Activated naive CD4-positive, alpha-beta T cell treated with anti-CD3 and anti-CD28 coated beads for 36 hours (primary cell): ENCODE results near the gene SEMA3A. TPM values are rescaled to one million over a fixed set of nuclear protein-coding genes. Genes with fewer than 3 reads are reported as not detected.
A peak's percentile ranks its signal among the peaks of the same experiment; 100 is the strongest.

Experiments used
- CTCF ChIA-PET: fragments of 350-600 bp; sonication (Branson Sonifier 250); formaldehyde crosslinking; loops from one replicate; lab custom pipeline; 2021; ENCODE audit warnings: antibody characterized with exemption; lab: Charles Lee
- DNase-seq: peaks from one replicate; pipeline ENCODE4 v3.0.0-alpha.2; 2020
- H3K27ac Mint-ChIP-seq: one replicate; pipeline ENCODE4 v1.8.0; 2021; ENCODE audit warnings: mild to moderate bottlenecking, mixed read lengths
- H3K27me3 Mint-ChIP-seq: one replicate; pipeline ENCODE4 v1.8.0; 2021; ENCODE audit warnings: low read depth, mixed read lengths
- H3K36me3 Mint-ChIP-seq: one replicate; pipeline ENCODE4 v1.8.0; 2021; ENCODE audit warnings: low read depth, mixed read lengths
- H3K4me1 Mint-ChIP-seq: one replicate; pipeline ENCODE4 v1.8.0; 2021; ENCODE audit warnings: low read depth, mixed read lengths
- H3K4me3 Mint-ChIP-seq: one replicate; pipeline ENCODE4 v1.8.0; 2021; ENCODE audit warnings: mild to moderate bottlenecking, moderate library complexity, mixed read lengths
- H3K9me3 Mint-ChIP-seq: one replicate; pipeline ENCODE4 v1.8.0; 2021; ENCODE audit warnings: mixed read lengths
- intact Hi-C: fragments of 100-400 bp; cut with micrococcal nuclease; formaldehyde crosslinking; loops from one replicate; pipeline ENCODE4 v1.15.1; 2023
- total RNA-seq, 2 experiments: library from RNA; stranded (reverse); gene quantifications; one replicate each; pipeline ENCODE4 v1.2.3, GENCODE V29; 2021

SEMA3A gene
- total RNA-seq, 2 experiments from 2014 or later: 2.7 to 3.0 TPM

DNA sequence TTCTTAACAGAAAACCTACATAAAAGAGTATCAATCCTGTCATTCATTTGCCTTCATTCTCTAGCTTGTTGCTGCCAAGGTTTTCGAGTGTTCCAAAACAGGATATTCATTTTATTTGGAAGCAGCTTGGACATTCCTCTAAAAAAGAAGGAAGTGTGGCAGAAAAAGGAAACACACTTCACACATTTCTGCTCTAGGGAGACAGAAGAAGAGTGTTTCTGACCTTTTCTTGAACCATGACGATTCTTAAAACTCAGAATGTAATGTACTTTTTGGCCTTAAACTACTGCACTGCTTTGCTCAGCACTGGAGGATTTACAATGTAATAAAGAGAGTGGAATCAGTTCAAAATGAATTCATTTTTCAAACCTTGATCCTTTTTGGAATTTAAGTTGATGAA lies 81.3 kb downstream of the SEMA3A start:
- H3K4me3 Mint-ChIP-seq: no peak overlapping the region
- no peak for DNase-seq
- no peaks in the 10 kb centered on the region for H3K36me3 Mint-ChIP-seq
- H3K4me1 Mint-ChIP-seq: peaks cover 4% of the 10 kb centered on the region
- no peaks in the 10 kb centered on the region for H3K9me3 Mint-ChIP-seq
- no peak overlapping the region for H3K27ac Mint-ChIP-seq
- H3K27me3 Mint-ChIP-seq: no peaks in the 10 kb centered on the region
- intact Hi-C loops: no loop called here
- CTCF ChIA-PET: no interaction called here

DNA sequence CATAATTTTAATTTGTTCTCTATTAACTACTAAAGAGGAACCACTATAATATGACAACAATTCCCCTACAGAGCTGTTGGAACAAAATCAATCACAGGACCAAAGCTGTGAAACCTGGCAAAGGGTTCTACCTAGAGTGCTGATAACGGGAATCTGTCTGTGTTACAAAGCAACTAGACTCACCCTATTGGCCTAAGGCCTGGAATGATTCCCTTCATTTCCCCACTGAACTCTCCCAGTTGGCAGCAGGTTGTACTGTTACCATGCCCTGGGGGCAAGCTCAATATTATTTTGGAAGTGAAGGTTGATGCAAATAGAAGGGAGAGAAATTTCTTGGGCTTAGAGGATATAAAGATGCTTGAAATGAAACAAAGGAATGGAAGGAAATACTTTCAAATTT lies 81.8 kb downstream of the SEMA3A start:
- no peak for DNase-seq
- CTCF ChIA-PET: no interaction called here
- intact Hi-C loops: no loop called here
- Mint-ChIP-seq H3K27ac (no peak overlapping the region), H3K9me3 (no peaks in the 10 kb centered on the region), H3K4me3 (no peak overlapping the region), H3K27me3 (no peaks in the 10 kb centered on the region), H3K36me3 (no peaks in the 10 kb centered on the region), H3K4me1 (peaks cover 4% of the 10 kb centered on the region)

DNA sequence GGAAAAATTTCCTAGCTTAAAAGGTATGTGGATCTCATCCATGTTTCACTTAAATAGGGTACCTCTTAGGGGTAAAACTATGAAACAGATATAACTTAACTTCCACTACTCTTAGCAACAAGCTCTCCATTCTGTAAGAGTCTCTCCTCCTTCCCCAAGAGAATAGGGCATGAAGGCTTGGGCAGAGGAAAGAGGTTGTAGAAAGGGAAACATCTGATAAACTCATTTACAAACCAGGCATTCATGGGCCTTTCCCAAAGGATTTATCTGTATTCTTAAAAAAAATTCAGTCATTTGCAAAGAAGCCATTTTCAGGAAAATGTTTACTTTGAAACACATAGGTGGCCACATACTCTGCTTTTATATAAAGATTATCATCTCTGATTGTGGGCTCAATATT lies 82.7 kb downstream of the SEMA3A start:
- DNase-seq: no peak
- no peaks in the 10 kb centered on the region for H3K9me3 Mint-ChIP-seq
- H3K4me3 Mint-ChIP-seq: no peak overlapping the region
- no peaks in the 10 kb centered on the region for H3K36me3 Mint-ChIP-seq
- H3K27ac Mint-ChIP-seq: no peak overlapping the region
- H3K4me1 Mint-ChIP-seq: peaks cover 7% of the 10 kb centered on the region
- intact Hi-C loops: no loop called here
- H3K27me3 Mint-ChIP-seq: no peaks in the 10 kb centered on the region
- CTCF ChIA-PET: no interaction called here

DNA sequence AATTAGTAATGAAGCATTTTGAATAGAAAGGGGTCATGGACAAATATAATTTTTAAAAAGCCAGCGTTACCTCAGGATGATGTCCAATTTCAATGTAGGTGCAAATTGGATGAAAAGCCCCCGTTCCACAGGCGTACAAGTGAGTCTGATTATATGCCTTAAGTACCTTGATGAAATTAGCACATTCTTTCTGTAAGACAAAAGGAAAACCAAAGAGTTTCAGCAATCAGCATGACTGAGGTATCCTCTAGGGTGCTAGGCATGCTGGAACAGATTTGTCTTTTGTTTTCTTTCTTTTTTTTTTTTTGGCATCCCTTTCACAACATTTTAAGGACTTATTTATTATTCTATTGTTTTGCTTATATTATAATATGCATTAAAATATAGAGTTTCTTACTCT lies 84.2 kb downstream of the SEMA3A start:
- H3K9me3 Mint-ChIP-seq: no peaks in the 10 kb centered on the region
- CTCF ChIA-PET: no interaction called here
- intact Hi-C loops: no loop called here
- H3K27me3 Mint-ChIP-seq: no peaks in the 10 kb centered on the region
- DNase-seq: no peak
- H3K4me1 Mint-ChIP-seq: peaks cover 7% of the 10 kb centered on the region
- H3K27ac Mint-ChIP-seq: no peak overlapping the region
- H3K4me3 Mint-ChIP-seq: no peak overlapping the region
- no peaks in the 10 kb centered on the region for H3K36me3 Mint-ChIP-seq

DNA sequence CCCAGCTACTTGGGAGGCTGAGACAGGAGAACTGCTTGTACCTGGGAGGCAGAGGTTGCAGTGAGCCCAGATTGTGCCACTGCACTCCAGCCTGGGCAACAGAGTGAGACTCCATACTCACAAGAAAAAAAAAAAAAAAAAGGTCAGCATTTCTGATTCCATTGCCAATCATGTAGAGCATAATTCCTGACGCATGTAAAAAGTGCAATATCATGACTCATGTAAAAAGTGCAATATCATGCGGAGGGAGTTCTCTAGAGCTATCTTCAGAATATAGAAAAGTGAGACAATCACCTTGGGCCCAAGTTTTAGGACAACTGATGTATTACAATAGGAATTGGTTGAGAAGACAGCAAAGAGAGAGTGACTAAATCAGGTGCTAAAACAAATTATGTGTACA lies 85.8 kb downstream of the SEMA3A start:
- Mint-ChIP-seq H3K4me1 (peaks cover 7% of the 10 kb centered on the region), H3K27me3 (no peaks in the 10 kb centered on the region), H3K9me3 (no peaks in the 10 kb centered on the region), H3K4me3 (no peak overlapping the region), H3K27ac (no peak overlapping the region), H3K36me3 (no peaks in the 10 kb centered on the region)
- CTCF ChIA-PET: no interaction called here
- no peak for DNase-seq
- intact Hi-C loops: no loop called here

DNA sequence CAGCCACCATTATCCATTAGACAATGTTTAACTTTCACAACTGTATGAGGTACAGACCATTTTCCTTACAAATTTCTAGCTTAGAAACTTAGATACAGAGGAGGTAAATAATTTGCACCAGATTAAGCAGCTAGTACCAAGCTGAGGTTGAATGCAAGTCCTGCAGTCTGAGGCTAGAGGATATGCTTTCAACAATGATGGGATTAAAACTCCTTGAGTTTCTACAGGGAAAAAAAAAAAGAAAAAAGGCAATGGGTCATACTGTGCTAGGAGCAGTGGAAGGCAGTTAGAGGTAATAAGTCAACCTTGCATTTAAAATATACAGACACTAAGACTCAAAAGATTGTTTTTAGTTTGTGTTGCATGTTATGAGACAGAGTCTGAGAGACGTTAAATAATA lies 86.5 kb downstream of the SEMA3A start:
- H3K9me3 Mint-ChIP-seq: no peaks in the 10 kb centered on the region
- H3K4me3 Mint-ChIP-seq: no peak overlapping the region
- no peak for DNase-seq
- H3K4me1 Mint-ChIP-seq: peaks cover 7% of the 10 kb centered on the region
- intact Hi-C loops: no loop called here
- no peaks in the 10 kb centered on the region for H3K27me3 Mint-ChIP-seq
- CTCF ChIA-PET: no interaction called here
- no peak overlapping the region for H3K27ac Mint-ChIP-seq
- no peaks in the 10 kb centered on the region for H3K36me3 Mint-ChIP-seq

DNA sequence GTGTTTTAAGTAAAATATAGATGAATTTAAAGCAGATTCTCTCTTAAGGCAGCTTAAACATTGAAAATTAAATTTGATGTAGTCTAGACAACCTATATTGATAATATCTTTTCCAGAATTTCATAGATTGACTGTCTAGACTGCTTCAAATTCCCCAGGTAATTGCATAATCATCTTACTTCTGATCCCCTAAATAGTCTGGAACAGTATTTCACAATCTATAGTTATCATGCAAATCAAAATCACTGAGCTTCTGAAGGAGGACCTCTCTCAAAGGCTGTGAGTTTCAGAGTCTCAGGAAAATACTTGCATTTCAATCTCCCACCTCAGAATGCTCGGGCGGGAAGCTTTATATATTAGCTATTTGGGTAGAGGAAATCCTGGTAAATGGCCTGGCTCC lies 87.3 kb downstream of the SEMA3A start:
- no peak for DNase-seq
- intact Hi-C loops: no loop called here
- Mint-ChIP-seq H3K27ac (no peak overlapping the region), H3K4me3 (no peak overlapping the region), H3K36me3 (no peaks in the 10 kb centered on the region), H3K4me1 (peaks cover 6% of the 10 kb centered on the region), H3K9me3 (no peaks in the 10 kb centered on the region), H3K27me3 (no peaks in the 10 kb centered on the region)
- CTCF ChIA-PET: interaction anchor here (0.6 kb wide), 1 partner anchor 160 kb away, joined by 3 read pairs; no protein-coding TSS in a partner anchor

DNA sequence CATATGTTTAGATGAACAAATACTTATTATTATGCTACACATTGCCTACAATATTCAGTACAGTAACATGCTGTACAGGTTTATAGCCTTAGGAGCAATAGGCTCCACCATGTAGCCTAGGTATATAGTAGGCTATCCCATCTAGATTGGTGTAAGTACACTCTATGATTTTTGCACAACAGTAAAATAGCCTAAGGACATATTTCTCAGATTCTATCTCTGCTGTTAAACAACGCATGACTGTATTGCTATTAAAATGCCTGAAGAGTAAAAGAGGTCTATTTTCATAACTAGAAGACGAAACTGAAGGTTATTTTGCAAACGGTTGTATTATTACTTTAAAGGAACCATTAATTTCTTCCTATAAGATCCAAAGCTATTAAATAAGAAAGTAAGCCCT lies 88.3 kb downstream of the SEMA3A start:
- no peak for DNase-seq
- H3K27me3 Mint-ChIP-seq: no peaks in the 10 kb centered on the region
- CTCF ChIA-PET: no interaction called here
- H3K4me3 Mint-ChIP-seq: no peak overlapping the region
- H3K4me1 Mint-ChIP-seq: peaks cover 4% of the 10 kb centered on the region
- intact Hi-C loops: no loop called here
- H3K36me3 Mint-ChIP-seq: no peaks in the 10 kb centered on the region
- H3K27ac Mint-ChIP-seq: no peak overlapping the region
- H3K9me3 Mint-ChIP-seq: no peaks in the 10 kb centered on the region

DNA sequence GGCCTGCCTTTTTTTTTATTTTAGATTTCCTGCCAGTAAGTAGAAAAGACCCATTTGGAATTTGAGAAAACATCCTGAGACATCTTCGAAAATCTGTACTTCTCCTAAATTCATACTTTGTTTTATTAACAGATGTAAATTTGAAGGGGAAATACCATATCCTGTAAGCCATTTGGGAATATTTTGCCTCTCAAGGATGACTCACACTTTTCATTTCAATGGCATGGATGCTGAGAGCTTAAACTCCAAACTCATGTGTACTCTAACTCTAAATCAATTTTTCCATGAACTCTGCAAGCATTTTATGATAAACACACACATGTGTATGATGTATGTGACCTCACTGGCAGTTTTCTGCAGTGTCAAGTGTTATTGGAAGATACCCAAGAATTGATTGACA lies 89.0 kb downstream of the SEMA3A start:
- Mint-ChIP-seq H3K36me3 (no peaks in the 10 kb centered on the region), H3K27me3 (no peaks in the 10 kb centered on the region), H3K27ac (no peak overlapping the region), H3K4me1 (peaks cover 4% of the 10 kb centered on the region), H3K9me3 (no peaks in the 10 kb centered on the region), H3K4me3 (no peak overlapping the region)
- CTCF ChIA-PET: no interaction called here
- no peak for DNase-seq
- intact Hi-C loops: no loop called here

DNA sequence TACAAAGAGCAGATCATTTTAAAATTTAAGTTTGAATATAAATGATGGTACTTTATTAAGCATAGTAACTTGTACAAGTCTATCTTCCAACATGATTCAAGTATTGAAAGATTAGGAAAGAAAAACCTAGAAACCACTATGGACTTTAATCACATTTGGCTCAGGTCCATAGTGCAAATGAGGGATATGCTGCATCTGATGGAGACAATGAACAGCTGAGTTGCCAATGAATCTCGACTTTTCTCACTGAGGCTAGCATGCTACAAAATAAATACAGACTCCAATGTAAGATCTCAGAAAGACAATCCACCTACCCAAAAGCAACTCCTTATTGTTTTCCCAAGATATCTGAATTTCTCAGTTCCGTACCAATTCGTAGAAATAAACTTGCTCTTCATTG lies 89.8 kb downstream of the SEMA3A start:
- Mint-ChIP-seq H3K4me3 (no peak overlapping the region), H3K36me3 (no peaks in the 10 kb centered on the region), H3K9me3 (no peaks in the 10 kb centered on the region), H3K4me1 (peaks cover 4% of the 10 kb centered on the region), H3K27me3 (no peaks in the 10 kb centered on the region), H3K27ac (no peak overlapping the region)
- no peak for DNase-seq
- intact Hi-C loops: no loop called here
- CTCF ChIA-PET: no interaction called here

DNA sequence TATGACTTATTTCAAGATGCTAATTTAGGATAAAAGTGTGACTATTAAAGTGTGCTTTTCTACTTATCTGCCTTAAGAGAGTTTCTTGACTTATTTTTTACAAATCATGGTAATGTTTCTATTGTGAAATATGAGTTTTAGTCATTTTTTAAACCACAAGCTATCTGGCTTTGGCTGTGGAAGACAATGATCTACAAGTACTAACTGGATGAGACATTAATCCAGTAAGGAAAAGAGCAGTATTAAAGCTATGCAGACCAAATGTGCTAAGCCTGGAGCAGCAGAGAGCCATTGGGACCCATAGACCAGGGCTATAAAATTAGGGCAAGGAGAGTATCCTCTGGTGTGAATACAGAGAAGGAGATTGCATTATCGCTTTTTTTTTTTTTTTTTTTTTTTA lies 92.4 kb downstream of the SEMA3A start:
- no peaks in the 10 kb centered on the region for H3K36me3 Mint-ChIP-seq
- CTCF ChIA-PET: interaction anchor here (0.6 kb wide), 2 partner anchors 12 to 17 kb away, joined by 4 to 7 read pairs; no protein-coding TSS in a partner anchor
- no peaks in the 10 kb centered on the region for H3K9me3 Mint-ChIP-seq
- H3K4me1 Mint-ChIP-seq: no peaks in the 10 kb centered on the region
- no peaks in the 10 kb centered on the region for H3K27me3 Mint-ChIP-seq
- H3K27ac Mint-ChIP-seq: no peak overlapping the region
- intact Hi-C loops: no loop called here
- no peak for DNase-seq
- H3K4me3 Mint-ChIP-seq: no peak overlapping the region

DNA sequence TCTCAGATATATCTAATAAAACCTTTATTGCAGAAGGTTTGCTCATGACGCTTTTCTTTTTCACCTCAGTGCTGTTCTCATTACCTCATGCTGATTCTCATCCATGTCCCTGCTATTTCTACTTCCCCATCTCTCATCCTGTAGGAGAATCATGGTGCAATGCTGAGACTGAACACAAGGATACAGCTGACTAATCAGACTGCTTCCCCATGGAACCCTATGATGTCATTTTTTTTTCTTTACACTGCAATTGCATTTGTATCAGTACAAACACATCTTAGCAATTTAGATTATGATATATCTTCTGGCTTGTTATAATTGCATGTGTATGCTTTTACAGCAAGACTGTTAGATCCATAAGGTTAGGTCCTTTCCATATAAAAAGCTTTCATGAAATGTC lies 93.7 kb downstream of the SEMA3A start:
- no peaks in the 10 kb centered on the region for H3K36me3 Mint-ChIP-seq
- DNase-seq: no peak
- peaks cover 5% of the 10 kb centered on the region for H3K4me1 Mint-ChIP-seq
- H3K27me3 Mint-ChIP-seq: no peaks in the 10 kb centered on the region
- H3K27ac Mint-ChIP-seq: no peak overlapping the region
- H3K4me3 Mint-ChIP-seq: no peak overlapping the region
- intact Hi-C loops: no loop called here
- H3K9me3 Mint-ChIP-seq: no peaks in the 10 kb centered on the region
- CTCF ChIA-PET: no interaction called here

DNA sequence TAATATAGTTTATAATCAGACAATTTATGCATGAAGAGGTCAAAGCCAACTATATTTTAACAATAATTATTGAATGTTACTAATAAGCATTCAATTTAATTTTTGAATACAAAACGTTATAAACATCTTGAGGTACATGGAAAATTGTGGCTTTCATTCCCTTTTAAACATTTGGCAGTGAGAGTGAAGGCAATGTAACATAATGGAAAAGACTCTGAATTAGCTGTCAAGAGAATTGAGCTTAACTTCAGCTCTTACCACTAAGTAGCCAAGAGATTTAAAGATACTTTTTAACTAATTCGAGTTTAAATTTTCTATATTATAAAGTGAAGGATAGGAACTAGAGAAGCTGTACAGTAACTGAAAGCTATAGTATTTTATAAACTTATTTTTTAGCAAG lies 98.6 kb downstream of the SEMA3A start:
- H3K36me3 Mint-ChIP-seq: no peaks in the 10 kb centered on the region
- no peak overlapping the region for H3K4me3 Mint-ChIP-seq
- H3K4me1 Mint-ChIP-seq: peaks cover 31% of the 10 kb centered on the region
- no peak overlapping the region for H3K27ac Mint-ChIP-seq
- H3K27me3 Mint-ChIP-seq: no peaks in the 10 kb centered on the region
- no peak for DNase-seq
- H3K9me3 Mint-ChIP-seq: peaks cover 4% of the 10 kb centered on the region
- CTCF ChIA-PET: no interaction called here
- intact Hi-C loops: no loop called here

DNA sequence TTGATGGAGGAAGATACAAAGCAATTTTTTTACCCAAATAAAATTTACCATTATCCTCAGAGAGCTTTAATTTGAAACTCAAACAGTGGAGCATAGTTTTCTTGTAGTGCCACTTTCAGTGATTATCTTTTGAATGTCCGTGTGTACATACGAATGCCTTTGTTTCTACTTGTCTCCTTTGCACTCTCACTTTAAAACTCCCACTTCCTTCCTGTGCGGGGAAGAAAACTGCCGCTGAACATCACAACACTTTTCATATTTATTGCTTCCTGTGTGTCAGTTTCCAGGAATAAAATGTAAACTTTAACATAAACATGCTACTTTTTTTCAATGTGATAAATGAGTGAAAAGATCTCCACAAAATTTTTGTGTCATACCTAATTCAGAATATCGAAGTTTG lies 102.4 kb downstream of the SEMA3A start:
- Mint-ChIP-seq H3K4me3 (peak overlapping the region; percentile 55), H3K4me1 (peaks cover 43% of the 10 kb centered on the region), H3K36me3 (no peaks in the 10 kb centered on the region), H3K27ac (peak overlapping the region; percentile 87), H3K9me3 (peaks cover 4% of the 10 kb centered on the region), H3K27me3 (no peaks in the 10 kb centered on the region)
- CTCF ChIA-PET: no interaction called here
- DNase-seq: peak; percentile 49
- intact Hi-C loops: loop anchor here (2.0 kb wide), 1 partner anchor 103 kb away; the partner anchor contains the start of gene SEMA3A
